H1 (cell line): ENCODE data around the gene AMBP.

Source experiments
- EZH2 ChIP-seq: fragments of 200-600 bp; sonication (generic); IDR thresholded peaks from 2 replicates; pipeline ENCODE4 v1.7.1; 2012; ENCODE audit warnings: low read depth, mild to moderate bottlenecking, moderate library complexity, low read length, inconsistent platforms; ENCODE audit not compliant: severe bottlenecking
- FOSL1 ChIP-seq: IDR thresholded peaks from 2 replicates; pipeline ENCODE4 v1.6.1; 2011; ENCODE audit warnings: mild to moderate bottlenecking, low read depth, low read length, moderate library complexity; ENCODE audit not compliant: insufficient read depth

- TF ChIP-seq FOSL1 (no peak), EZH2 (no peak)
Measured at GRCh38 chr9:114086009-114086408, 7.9 kb upstream of the AMBP start.
